ENCODE results near the gene PBX1. TPM values are rescaled to one million over a fixed set of nuclear protein-coding genes. Genes with fewer than 3 reads are reported as not detected.

PBX1 gene
- total and polyA plus RNA-seq, 2 donors from 2014 or later, result 14.9 to 91.5 TPM

DNA sequence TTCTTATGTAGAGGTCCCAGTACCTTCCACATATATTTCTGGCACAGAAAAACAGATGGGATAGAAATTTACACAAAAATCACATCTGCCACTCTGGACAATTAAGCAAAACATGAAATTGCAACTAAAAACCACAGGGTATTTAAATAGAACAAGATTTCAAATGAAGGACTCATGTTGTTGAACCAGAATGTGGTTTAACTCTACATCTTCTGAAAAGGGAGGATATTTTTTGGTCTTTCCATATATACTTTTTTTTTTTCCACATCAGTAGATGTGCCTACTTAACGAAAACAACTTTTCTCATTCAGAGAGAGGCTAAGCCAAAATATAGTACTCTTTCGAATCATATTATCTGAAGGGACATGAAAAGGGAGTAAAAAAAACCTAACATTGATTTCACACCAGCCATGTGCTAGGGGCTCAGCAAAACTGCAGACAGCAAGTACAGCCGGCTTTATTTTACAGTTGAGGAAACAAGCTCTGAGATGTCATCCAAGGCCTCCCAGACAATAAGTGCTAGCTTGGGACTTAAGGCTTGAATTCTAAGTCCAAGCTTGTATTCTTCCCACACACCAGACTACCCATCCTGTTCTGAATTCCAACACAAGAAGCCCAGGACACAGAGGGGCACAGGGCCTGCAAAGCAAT lies 208.9 kb downstream of the PBX1 start:
- no peak for DNase-seq
- intact Hi-C loops (cut with DNase I), result no loop called here
- no peak overlapping the region for H3K4me3 ChIP-seq (ENCODE audit: low read length in 3 of 3)
- no peak for FAIRE-seq
- H3K36me3 ChIP-seq (ENCODE audit: control insufficient read depth in 2 of 3, insufficient read depth in 3 of 3, low read length in 3 of 3), result no peaks in the 10 kb centered on the region
- H3K27ac ChIP-seq (ENCODE audit: low read depth in 2 of 2, low read length in 2 of 2), result no peak overlapping the region
- no peaks in the 10 kb centered on the region for H3K27me3 ChIP-seq (ENCODE audit: control insufficient read depth, insufficient read depth, low read length)
- H3K9ac ChIP-seq (ENCODE audit: low read length in 3 of 3), result no peak overlapping the region
- no peaks in the 10 kb centered on the region for H3K9me3 ChIP-seq (ENCODE audit: control insufficient read depth in 2 of 3, insufficient read depth in 1 of 3, low read length in 3 of 3)
- TF ChIP-seq, protein P1, sequence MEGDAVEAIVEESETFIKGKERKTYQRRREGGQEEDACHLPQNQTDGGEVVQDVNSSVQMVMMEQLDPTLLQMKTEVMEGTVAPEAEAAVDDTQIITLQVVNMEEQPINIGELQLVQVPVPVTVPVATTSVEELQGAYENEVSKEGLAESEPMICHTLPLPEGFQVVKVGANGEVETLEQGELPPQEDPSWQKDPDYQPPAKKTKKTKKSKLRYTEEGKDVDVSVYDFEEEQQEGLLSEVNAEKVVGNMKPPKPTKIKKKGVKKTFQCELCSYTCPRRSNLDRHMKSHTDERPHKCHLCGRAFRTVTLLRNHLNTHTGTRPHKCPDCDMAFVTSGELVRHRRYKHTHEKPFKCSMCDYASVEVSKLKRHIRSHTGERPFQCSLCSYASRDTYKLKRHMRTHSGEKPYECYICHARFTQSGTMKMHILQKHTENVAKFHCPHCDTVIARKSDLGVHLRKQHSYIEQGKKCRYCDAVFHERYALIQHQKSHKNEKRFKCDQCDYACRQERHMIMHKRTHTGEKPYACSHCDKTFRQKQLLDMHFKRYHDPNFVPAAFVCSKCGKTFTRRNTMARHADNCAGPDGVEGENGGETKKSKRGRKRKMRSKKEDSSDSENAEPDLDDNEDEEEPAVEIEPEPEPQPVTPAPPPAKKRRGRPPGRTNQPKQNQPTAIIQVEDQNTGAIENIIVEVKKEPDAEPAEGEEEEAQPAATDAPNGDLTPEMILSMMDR (IDR thresholded peaks at IDR 0.05; ENCODE audit: borderline replicate concordance, extremely low read depth, insufficient read depth), result no peak
- H3K4me1 ChIP-seq (ENCODE audit: control insufficient read depth in 2 of 3, insufficient read depth in 2 of 3, low read depth in 1 of 3, low read length in 3 of 3), result peaks cover 5 to 29% (median 14%) of the 10 kb centered on the region in 3 donors

DNA sequence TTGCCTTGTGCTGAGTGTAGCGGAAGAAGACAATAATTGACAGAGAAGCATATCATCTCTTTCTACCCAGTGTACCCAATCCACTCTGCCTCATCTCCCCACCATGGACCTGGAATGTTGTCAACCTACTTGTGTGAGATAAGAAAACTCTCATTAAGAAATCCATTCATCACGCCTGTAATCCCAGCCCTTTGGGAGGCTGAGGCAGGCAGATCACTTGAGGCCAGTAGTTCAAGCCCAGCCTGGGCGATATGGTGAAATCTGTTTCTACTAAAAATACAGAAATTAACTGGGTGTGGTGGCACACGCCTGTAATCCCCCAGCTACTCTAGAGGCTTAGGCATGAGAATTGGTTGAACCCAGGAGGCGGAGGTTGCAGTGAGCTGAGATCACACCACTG lies 209.6 kb downstream of the PBX1 start:
- intact Hi-C loops (cut with DNase I), result no loop called here
- H3K4me1 ChIP-seq (ENCODE audit: control insufficient read depth in 2 of 3, insufficient read depth in 2 of 3, low read depth in 1 of 3, low read length in 3 of 3), result peaks cover 8 to 29% (median 17%) of the 10 kb centered on the region in 3 donors
- FAIRE-seq, result no peak

DNA sequence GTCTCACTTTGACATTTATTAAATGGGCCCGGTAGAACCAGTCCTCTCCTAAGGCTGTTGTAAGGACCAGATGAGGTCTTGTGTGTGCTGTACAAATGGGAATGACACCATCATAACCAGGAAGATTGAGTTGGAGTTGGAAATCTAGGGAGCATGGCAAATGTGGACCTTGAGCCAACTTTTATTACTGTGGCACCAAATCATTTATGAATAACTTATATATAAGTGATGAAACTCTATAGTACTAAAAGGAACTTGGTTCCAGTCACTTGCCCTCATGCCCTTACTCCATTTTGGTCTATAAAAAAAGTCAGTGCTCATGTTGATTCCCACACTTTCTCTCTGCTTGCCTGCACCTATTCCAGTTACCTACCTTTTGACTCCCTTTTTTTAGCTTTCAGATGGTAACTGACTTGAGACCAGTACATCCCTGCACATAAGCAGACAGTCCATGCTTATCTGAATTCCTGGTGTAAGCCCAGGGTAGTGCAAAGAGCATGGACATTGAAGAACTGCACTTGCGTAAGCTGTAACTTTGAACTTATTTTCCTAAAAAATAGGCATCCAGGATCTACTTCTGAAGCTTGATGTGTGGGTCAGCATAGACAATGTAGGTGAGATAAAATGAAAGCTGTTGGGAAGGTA lies 210.6 kb downstream of the PBX1 start:
- no peak for DNase-seq
- H3K4me1 ChIP-seq (ENCODE audit: control insufficient read depth in 2 of 3, insufficient read depth in 2 of 3, low read depth in 1 of 3, low read length in 3 of 3), result peaks cover 9 to 35% (median 21%) of the 10 kb centered on the region in 3 donors
- no peak overlapping the region for H3K27ac ChIP-seq (ENCODE audit: low read depth in 2 of 2, low read length in 2 of 2)
- intact Hi-C loops (cut with DNase I), result no loop called here
- no peak overlapping the region for H3K4me3 ChIP-seq (ENCODE audit: low read length in 3 of 3)
- no peaks in the 10 kb centered on the region for H3K36me3 ChIP-seq (ENCODE audit: control insufficient read depth in 2 of 3, insufficient read depth in 3 of 3, low read length in 3 of 3)
- H3K9me3 ChIP-seq (ENCODE audit: control insufficient read depth in 2 of 3, insufficient read depth in 1 of 3, low read length in 3 of 3), result no peaks in the 10 kb centered on the region
- H3K27me3 ChIP-seq (ENCODE audit: control insufficient read depth, insufficient read depth, low read length), result no peaks in the 10 kb centered on the region
- TF ChIP-seq, protein P1 (IDR thresholded peaks at IDR 0.05; ENCODE audit: borderline replicate concordance, extremely low read depth, insufficient read depth), result no peak
- H3K9ac ChIP-seq (ENCODE audit: low read length in 3 of 3), result no peak overlapping the region
- FAIRE-seq, result no peak

More for the DNA sequence above, 209.6 kb downstream of the PBX1 start:
- no peaks in the 10 kb centered on the region for H3K9me3 ChIP-seq (ENCODE audit: control insufficient read depth in 2 of 3, insufficient read depth in 1 of 3, low read length in 3 of 3)
- H3K9ac ChIP-seq (ENCODE audit: low read length in 3 of 3), result no peak overlapping the region
- TF ChIP-seq, protein P1 (IDR thresholded peaks at IDR 0.05; ENCODE audit: borderline replicate concordance, extremely low read depth, insufficient read depth), result no peak
- no peak overlapping the region for H3K27ac ChIP-seq (ENCODE audit: low read depth in 2 of 2, low read length in 2 of 2)
- DNase-seq, result no peak
- H3K27me3 ChIP-seq (ENCODE audit: control insufficient read depth, insufficient read depth, low read length), result no peaks in the 10 kb centered on the region
- no peak overlapping the region for H3K4me3 ChIP-seq (ENCODE audit: low read length in 3 of 3)
- no peaks in the 10 kb centered on the region for H3K36me3 ChIP-seq (ENCODE audit: control insufficient read depth in 2 of 3, insufficient read depth in 3 of 3, low read length in 3 of 3)

Measured in kidney (tissue), 14 donors.